NCI-H226 (cell line): ENCODE measurements around the gene ALG3.
A peak's percentile ranks its signal among the peaks of the same experiment; 100 is the strongest.
"Not testable (repeated sequence)": the region's sequence is repeated elsewhere in the genome, so short reads cannot be mapped to it uniquely, and the experiment has no call there.

Experiments
- DNase-seq: peaks from one replicate; pipeline ENCODE4 v3.0.0-alpha.2; 2015

ALG3 gene

GRCh38 chr3:184248454-184249411 is at the start of gene ALG3:
ALG3 (minus strand) TSS chr3:184248962; CDS start chr3:184248940, 22 bp downstream.
- peak; percentile 78 for DNase-seq

GRCh38 chr3:184296616-184297015 is 47.9 kb upstream of the ALG3 start:
- no peak for DNase-seq

- no peak for DNase-seq
Measured at GRCh38 chr3:184295771-184296170, 47.0 kb upstream of the ALG3 start.

GRCh38 chr3:184291738-184292445 is 43.1 kb upstream of the ALG3 start:
- no peak for DNase-seq

GRCh38 chr3:184291044-184291737 is 42.4 kb upstream of the ALG3 start:
- DNase-seq = no peak

- DNase-seq = no peak
Measured at GRCh38 chr3:184290331-184290730, 41.6 kb upstream of the ALG3 start.

GRCh38 chr3:184289426-184289938 is 40.7 kb upstream of the ALG3 start:
- DNase-seq = peak; percentile 26

- DNase-seq = peak; percentile 58
Measured at GRCh38 chr3:184284696-184285095, 35.9 kb upstream of the ALG3 start.

- DNase-seq = no peak
Measured at GRCh38 chr3:184283681-184284080, 34.9 kb upstream of the ALG3 start.

- DNase-seq = no peak
Measured at GRCh38 chr3:184282941-184283340, 34.2 kb upstream of the ALG3 start.

GRCh38 chr3:184277366-184277765 is 28.6 kb upstream of the ALG3 start:
- no peak for DNase-seq

- no peak for DNase-seq
Measured at GRCh38 chr3:184275961-184276910, 27.5 kb upstream of the ALG3 start, which contains the start of gene ECE2. ECE2 (plus strand) TSS chr3:184276022; CDS start chr3:184276154, 132 bp downstream.

GRCh38 chr3:184275381-184275701 is 26.6 kb upstream of the ALG3 start:
- no peak for DNase-seq

- no peak for DNase-seq
Measured at GRCh38 chr3:184272269-184272668, 23.5 kb upstream of the ALG3 start.

GRCh38 chr3:184267249-184267648 is 18.5 kb upstream of the ALG3 start:
- not testable (repeated sequence) for DNase-seq

- no peak for DNase-seq
Measured at GRCh38 chr3:184262764-184263179, 14.0 kb upstream of the ALG3 start.

GRCh38 chr3:184261854-184262763 is 13.3 kb upstream of the ALG3 start:
- peak; percentile 12 for DNase-seq

GRCh38 chr3:184261270-184261853 is 12.6 kb upstream of the ALG3 start, which contains the start of gene CAMK2N2:
CAMK2N2 (minus strand) TSS chr3:184261553; CDS start chr3:184261285, 268 bp downstream.
- peak; percentile 82 for DNase-seq

GRCh38 chr3:184260724-184261269 is 12.0 kb upstream of the ALG3 start:
- DNase-seq = no peak
